Activated CD4-positive, alpha-beta T cell treated with anti-CD3 and anti-CD28 coated beads, Interleukin-2, amount 50 U/mL, for 16 hours (primary cell): ENCODE results near the gene ILRUN.
"Not testable (repeated sequence)": the region's sequence is repeated elsewhere in the genome, so short reads cannot be mapped to it uniquely, and the experiment has no call there.

Experiments
- DNase-seq: peaks from one replicate; pipeline ENCODE4 v3.0.0-alpha.2; 2020

ILRUN gene

GRCh38 chr6:34696189-34696738 is 303 bp downstream of the ILRUN start:
- DNase-seq, result no peak

GRCh38 chr6:34695729-34696188 is 808 bp downstream of the ILRUN start:
- DNase-seq, result no peak

DNA sequence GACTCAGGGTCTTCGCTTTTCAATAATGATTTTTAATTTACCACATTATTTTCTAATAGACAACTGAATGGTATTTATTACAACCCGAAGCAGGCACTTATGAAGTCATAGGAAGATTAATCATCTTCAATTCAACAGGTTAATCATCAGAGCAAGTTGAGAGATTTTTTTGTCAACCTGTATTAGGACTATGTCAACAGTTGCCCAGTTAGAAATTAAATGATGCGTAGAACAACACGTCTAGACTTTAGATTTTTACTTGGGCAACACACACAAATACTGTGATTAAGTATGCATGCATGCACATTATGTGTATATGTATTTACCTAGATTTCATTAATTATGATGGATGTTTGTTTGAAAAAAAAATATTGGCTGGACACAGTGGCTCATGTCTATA is 4.3 kb downstream of the ILRUN start:
- DNase-seq, result no peak

GRCh38 chr6:34689742-34690141 is 6.8 kb downstream of the ILRUN start:
- no peak for DNase-seq

GRCh38 chr6:34688956-34689355 is 7.6 kb downstream of the ILRUN start:
- no peak for DNase-seq

DNA sequence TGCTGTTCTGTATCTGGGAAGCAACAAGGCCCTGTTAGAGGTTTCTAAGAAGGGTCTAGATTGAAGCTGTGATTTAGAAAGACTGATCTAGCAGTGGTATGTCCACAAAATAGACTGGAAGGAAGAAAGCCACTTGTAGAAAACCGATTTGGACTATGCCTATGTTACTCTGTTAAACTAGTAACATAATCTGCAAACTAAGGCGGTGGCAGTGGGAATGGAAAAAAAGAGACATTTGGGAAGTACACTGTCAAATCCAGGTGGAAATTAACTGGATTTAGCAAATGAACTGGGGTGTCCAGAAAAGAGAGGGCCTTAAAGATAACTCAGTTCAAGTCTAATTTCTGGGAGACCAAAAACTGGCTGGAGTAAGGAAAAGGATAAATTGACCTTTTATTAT is 11.6 kb downstream of the ILRUN start:
- DNase-seq, result no peak

- DNase-seq, result no peak
Measured at GRCh38 chr6:34684364-34684763, 12.2 kb downstream of the ILRUN start.

- DNase-seq, result no peak
Measured at GRCh38 chr6:34680802-34681515, 15.6 kb downstream of the ILRUN start.

GRCh38 chr6:34680313-34680712 is 16.3 kb downstream of the ILRUN start:
- not testable (repeated sequence) for DNase-seq

GRCh38 chr6:34679552-34680253 is 16.9 kb downstream of the ILRUN start:
- no peak for DNase-seq

- no peak for DNase-seq
Measured at GRCh38 chr6:34676140-34676539, 20.4 kb downstream of the ILRUN start.

- not testable (repeated sequence) for DNase-seq
Measured at GRCh38 chr6:34674930-34675329, 21.6 kb downstream of the ILRUN start.

DNA sequence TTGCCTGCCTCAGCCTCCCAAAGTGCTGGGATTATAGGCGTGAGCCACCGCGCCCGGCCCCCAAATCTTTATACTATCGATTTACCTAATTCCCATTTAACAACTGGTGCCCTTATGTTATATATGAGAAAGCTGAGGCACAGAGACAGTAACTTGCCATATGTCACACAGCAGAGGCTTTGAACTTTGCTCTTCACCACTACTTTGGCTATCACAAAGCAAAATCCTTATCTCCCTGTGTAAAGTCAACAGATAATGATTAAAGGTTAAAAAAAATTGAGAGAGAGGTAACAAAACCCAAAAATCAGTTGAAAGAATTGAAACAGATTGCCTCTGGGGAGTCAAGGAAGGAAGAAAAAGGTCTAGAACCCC is 22.3 kb downstream of the ILRUN start:
- DNase-seq, result no peak

GRCh38 chr6:34673064-34673463 is 23.5 kb downstream of the ILRUN start:
- DNase-seq, result no peak

- no peak for DNase-seq
Measured at GRCh38 chr6:34672657-34673043, 23.9 kb downstream of the ILRUN start.

DNA sequence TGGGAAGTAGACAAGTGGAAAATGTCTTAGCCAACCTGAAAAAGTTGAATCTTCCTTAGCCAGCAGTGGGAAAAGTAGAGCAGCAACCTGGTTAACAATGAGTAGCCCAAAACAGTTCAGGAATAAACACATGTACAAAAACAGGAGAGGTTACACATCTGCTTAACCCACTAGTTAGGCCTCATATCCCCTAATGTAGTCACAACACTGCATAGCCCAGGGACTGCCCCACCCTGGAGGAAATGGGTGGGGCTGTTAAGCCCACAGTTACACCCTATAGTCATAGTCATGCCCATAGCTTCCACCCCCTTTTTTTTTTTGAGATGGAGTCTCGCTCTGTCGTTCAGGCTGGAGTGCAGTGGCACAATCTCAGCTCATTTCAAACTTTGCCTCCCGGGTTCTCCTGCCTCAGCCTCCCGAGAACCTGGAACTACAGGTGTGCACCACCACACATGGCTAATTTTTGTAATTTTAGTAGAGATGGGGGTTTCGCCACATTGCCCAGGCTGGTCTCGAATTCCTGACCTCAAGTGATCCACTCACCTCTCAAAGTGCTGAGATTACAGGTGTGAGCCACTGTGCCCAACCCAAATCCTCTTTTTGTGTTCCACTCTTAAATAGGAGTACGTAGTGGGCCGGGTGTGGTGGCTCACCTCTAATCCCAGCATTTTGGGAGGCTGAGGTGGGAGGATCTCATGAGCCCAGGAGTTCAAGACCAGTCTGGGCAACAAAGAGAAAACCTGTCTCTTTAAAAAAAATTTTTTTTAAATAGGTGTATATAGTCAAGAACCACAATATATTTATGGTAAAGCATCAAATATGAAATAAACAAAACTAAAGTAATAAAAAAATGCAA is 24.5 kb downstream of the ILRUN start:
- peak; percentile 90 for DNase-seq

GRCh38 chr6:34671367-34671766 is 25.2 kb downstream of the ILRUN start:
- no peak for DNase-seq

DNA sequence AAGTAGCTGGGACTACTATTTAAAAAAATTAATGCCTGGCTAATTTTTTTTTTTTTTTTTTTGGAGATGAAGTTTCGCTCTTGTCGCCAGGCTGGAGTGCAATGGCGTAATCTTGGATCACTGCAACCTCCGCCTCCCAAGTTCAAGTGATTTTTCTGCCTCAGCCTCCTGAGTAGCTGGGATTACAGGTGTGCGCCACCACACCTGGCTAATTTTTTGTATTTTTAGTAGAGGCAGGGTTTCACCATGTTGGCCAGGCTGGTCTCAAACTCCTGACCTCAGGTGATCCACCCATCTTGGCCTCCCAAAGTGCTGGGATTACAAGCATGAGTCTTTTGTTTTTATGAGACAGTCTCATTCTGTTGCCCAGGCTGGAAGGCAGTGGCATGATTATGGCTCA is 27.8 kb downstream of the ILRUN start:
- not testable (repeated sequence) for DNase-seq

GRCh38 chr6:34667481-34668238 is 28.9 kb downstream of the ILRUN start:
- DNase-seq, result no peak

DNA sequence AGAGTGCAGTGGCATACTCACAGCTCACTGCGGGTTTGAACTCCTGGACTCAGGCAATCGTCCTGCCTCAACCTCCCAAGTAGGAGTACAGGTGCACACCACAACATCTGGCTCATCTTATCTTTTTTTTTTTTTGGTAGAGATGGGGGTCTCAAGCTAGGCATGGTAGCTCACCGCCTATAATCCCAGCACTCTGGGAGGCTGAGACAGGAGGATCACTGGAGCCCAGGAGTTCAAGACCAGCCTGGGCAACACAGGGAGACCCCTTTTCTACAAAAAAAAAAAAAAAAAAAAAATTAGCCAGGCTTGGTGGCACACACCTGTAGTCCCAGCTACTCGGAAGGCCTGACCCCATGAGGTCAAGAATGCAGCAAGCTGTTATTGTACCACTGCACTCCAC is 31.5 kb downstream of the ILRUN start:
- no peak for DNase-seq

- no peak for DNase-seq
Measured at GRCh38 chr6:34664256-34664971, 32.2 kb downstream of the ILRUN start.

GRCh38 chr6:34663831-34664255 is 32.7 kb downstream of the ILRUN start:
- no peak for DNase-seq
